Hypothalamus (tissue), 51 donors: ENCODE data around the gene GCN1.

Source experiments
- DNase-seq, 51 donors: peaks; one replicate each; lab custom pipeline; 2025; lab: John Stamatoyannopoulos, UW

GCN1 gene

GRCh38 chr12:120150919-120151525, 43.5 kb downstream of the GCN1 start:
- DNase-seq: no peak

- DNase-seq: no peak
Observed at GRCh38 chr12:120148011-120148410, 46.5 kb downstream of the GCN1 start.

GRCh38 chr12:120145164-120145563, 49.4 kb downstream of the GCN1 start:
- DNase-seq: no peak

GRCh38 chr12:120144215-120144614, 50.3 kb downstream of the GCN1 start:
- DNase-seq: no peak

- no peak for DNase-seq
Observed at GRCh38 chr12:120142231-120142877, 52.2 kb downstream of the GCN1 start.

GRCh38 chr12:120141336-120141735, 53.2 kb downstream of the GCN1 start:
- peak in 3 of 51 donors; percentile 8 to 12 (median 8) for DNase-seq

- no peak for DNase-seq
Observed at GRCh38 chr12:120140603-120141002, 53.9 kb downstream of the GCN1 start.

GRCh38 chr12:120139958-120140357, 54.6 kb downstream of the GCN1 start:
- DNase-seq: peak in 1 of 51 donors; percentile 18

GRCh38 chr12:120138366-120138765, 56.1 kb downstream of the GCN1 start:
- DNase-seq: peak in 1 of 51 donors; percentile 41

- DNase-seq: no peak
Observed at GRCh38 chr12:120137833-120138232, 56.7 kb downstream of the GCN1 start.

- no peak for DNase-seq
Observed at GRCh38 chr12:120136093-120136770, 58.3 kb downstream of the GCN1 start.

GRCh38 chr12:120134307-120134980, 60.1 kb downstream of the GCN1 start:
- no peak for DNase-seq

GRCh38 chr12:120132863-120133385, 61.6 kb downstream of the GCN1 start:
- DNase-seq: no peak

- no peak for DNase-seq
Observed at GRCh38 chr12:120132054-120132836, 62.3 kb downstream of the GCN1 start.

GRCh38 chr12:120131116-120131515, 63.4 kb downstream of the GCN1 start:
- no peak for DNase-seq

GRCh38 chr12:120130011-120130410, 64.5 kb downstream of the GCN1 start:
- DNase-seq: no peak

GRCh38 chr12:120126635-120127005, 67.9 kb downstream of the GCN1 start:
- peak in 7 of 51 donors; percentile 5 to 44 (median 12) for DNase-seq

- peak in 8 of 51 donors; percentile 6 to 44 (median 17) for DNase-seq
Observed at GRCh38 chr12:120125792-120126634, 68.5 kb downstream of the GCN1 start.

GRCh38 chr12:120125029-120125428, 69.5 kb downstream of the GCN1 start:
- DNase-seq: no peak
